Measurements from ENCODE around the gene LRRC42.

LRRC42 gene

DNA sequence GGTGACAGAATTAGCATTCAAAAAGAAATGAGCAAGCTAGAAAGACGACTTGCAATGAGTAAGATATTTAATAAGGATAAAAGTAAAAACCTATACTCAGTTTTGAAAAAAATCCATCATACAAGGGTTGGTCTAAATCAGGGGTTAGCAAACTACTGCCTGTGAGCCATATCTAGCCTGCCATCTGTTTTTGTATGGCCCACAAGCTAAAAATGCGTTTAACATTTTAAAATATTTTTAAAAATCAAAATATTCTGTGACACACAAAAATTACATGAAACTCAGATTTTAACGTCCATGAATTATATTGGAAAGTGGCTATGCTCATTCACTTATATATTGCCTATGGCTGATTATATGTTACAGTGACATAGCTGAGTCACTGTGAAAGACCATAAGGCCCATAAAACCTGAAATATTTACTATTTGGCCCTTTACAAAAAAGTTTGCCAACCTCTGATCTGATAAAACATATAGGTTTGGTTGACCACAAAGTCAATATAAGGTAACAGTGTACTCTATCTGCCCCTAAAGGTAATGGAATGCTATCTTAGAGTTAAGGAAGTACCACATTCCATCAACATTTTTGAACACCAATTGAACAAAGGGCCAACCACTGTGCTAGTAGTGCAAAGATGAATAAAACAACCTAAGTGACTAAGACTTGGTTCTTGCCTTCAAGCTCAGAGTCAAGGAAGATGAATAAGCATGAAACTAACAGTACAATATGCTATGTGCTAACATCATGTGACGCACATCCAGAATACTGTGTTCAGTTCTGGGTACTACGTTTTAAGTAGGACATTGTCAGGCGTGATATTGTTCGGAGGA is 3.8 kb upstream of the LRRC42 start:
- DNase-seq (ENCODE audit: low read depth in 2 of 2), result no peak

DNA sequence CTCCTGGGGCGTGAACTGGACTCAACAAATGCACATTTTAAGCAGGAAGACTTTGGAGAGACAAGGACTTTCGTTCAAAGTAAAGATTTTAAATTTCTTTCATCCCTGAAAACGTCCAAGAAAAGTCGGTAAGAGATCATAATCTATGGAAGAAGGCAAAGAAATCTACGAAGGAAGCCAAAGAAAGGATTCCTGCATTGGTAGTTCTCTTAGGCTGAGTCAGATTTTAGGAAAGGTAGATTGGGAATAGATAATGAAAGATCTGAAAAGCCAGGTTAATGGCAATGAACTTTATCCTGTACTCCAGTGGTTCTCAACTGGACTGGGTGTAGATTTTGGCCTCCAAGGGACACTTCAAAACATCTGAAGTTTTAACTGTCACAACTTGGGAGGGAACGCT is 3.1 kb upstream of the LRRC42 start:
- no peak for DNase-seq (ENCODE audit: low read depth in 2 of 2)

DNA sequence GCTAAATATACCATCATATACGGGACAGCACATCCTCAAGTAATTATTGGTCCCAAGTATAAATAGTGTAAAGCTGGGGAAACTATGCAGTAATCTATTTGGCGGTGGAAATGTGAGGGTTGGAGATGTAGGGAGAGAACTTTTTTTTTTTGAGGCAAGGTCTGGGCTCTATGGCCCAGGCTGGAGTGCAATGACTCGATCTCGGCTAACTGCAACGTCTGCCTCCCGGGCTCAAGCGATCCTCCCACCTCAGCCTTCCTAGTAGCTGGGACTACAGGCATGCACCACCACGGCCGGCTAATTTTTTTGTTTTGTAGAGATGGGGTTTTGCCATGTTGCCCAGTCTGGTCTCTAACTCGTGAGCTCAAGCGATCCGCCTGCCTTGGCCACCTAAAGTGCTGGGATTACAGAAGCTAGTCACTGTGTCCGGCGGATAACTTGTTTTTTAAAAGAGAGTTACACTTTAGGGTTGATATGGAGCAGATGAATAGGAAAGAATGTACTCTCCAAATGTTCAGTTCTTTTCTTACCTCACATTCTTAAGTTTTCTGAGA is 2.6 kb upstream of the LRRC42 start:
- DNase-seq (ENCODE audit: low read depth in 2 of 2), result no peak

DNA sequence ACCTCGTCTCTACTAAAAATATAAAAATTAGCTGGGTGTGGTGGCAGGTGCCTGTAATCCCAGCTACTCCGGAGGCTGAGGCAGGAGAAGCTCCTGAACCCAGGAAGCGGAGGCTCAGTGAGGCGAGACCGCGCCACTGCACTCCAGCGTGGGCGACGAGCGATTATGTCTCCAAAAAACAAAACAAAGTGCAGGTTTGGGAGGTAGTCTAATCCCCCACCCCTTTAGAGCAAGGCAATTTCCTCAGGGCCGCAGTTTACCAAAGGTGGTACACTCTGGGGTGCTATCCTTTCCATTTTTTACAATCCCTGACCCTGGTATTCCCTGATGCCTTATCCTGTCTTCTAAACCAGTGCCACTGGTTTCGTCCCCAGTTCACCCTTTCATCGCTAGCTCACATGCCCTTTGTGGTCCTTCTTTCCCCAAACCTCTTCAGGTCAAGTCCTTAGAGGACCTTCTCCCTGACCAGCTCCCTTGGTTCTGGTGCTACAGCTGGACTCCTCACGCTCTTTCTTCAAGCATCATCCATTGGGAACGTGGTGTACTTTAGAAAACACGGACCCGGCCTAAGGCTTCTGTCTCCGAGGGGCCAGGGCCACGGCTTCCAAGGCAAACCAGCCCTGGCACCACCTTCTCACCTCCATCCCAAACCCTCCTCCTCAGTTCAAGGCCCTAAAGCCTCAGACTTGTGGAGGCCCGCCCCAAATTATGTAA is 1.5 kb upstream of the LRRC42 start:
- no peak for DNase-seq (ENCODE audit: low read depth in 2 of 2)

DNA sequence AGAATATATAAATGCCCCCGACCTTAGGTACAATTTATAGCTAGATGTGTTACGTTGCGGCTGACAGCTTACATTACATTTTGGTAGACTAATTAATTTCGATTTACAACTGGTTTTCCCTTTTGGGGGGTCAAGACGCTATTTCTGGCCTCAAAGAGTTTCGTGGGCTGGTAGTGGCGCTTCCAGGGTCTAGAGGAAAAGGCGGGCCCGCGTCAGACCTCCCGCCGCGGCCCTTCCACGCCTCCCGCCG is 1.0 kb upstream of the LRRC42 start:
- DNase-seq (ENCODE audit: low read depth in 2 of 2), result no peak

DNA sequence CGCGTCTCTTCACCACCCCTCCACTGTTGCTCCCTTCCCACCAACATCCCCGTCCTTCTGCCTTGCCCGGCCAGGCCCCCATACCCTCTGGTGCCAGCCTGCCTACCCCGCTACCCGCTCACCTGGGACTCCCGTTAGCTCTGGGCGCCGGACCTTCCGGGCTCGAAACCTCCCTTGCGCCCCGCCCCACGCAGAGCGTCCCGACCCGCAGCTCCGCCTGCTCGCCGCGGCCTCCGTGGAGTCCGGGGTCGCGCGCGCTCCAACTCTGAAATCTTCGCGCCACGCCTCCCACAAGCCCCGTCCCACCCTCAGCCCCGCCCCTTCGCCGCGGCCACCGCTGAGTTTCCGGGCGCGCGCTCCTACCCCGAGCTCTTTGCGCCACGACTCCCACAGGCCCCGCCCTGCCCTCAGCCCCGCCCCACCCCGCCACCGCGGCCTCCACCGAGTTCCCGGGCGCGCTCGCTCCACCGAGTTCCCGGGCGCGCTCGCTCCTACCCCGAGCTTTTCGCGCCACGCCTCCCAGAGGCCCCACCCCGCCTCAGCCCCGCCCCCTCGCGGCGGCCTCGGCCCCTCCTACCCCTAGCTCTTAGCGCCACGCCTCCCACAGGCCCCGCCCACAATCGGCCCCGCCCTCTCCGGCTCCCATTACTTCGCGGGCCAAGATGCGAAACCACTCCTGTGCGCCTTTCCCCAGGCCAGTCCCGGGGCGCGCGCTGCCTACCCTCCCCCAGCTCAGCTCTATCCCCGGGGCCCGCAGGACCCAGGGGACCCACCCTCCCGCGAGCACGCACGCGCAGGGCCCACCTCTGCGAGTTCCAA is 508 bp upstream of the LRRC42 start, which contains the start of gene IFT25:
TSS of gene IFT25 (minus strand) at position 267 of the 819 bp plus-strand sequence. CDS start 5,617 bp downstream, outside the sequence.
- DNase-seq (ENCODE audit: low read depth in 2 of 2), result peak; percentile 96 to 98

DNA sequence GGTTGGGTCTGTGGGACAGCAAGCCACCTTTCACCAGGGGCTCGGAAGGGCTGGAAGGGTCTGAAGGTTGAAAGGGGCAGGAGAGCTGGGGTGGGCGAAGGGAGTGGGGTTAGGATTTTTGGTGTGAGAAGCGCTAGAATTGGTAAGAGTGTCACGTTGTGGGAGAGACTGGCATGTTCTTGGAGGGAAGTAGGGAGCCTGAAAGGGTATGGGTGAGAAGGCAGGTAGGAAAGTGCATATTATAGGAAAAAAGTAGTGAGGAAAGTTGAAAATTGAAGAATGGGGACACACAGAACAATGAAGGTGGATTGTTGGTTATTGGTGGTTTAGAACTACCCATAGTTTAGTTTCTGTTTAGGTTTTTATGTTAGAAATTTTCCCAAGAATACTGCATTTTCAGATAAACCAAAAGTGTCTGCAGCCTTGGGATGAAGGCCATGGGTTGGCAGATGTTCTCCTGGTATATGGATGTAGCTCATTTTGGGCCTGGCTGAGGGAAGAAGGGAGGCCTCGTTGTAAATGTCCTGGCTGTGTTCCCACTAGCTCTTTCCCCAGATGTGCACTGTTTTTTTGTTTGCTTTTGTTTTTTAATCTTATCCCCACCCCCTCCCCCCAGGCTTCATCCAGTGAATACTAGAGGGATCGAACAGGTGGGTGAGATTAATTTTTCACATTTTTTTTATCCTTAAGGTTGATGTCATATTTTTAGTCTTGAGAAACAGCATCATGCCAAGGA is 1.2 kb downstream of the LRRC42 start:
- DNase-seq (ENCODE audit: low read depth in 2 of 2), result no peak

DNA sequence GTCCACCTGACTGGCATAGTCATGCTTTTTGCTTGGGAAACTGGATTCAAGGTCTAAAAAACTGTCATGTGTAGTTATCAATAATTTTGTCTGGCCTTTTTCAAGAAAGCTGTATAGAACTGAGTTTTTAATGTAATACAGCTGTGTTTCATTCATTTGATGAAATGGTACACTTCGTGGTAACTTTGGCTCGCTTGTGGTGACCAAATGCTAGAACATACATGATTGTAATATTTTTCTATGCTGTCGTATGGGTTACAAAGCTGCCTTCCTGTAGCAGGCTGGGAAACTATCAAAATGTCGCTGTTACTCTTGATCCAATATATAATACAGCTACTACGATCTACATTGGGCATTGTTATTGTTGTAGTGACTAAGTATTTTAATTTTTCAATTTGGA is 2.1 kb downstream of the LRRC42 start:
- no peak for DNase-seq (ENCODE audit: low read depth in 2 of 2)

DNA sequence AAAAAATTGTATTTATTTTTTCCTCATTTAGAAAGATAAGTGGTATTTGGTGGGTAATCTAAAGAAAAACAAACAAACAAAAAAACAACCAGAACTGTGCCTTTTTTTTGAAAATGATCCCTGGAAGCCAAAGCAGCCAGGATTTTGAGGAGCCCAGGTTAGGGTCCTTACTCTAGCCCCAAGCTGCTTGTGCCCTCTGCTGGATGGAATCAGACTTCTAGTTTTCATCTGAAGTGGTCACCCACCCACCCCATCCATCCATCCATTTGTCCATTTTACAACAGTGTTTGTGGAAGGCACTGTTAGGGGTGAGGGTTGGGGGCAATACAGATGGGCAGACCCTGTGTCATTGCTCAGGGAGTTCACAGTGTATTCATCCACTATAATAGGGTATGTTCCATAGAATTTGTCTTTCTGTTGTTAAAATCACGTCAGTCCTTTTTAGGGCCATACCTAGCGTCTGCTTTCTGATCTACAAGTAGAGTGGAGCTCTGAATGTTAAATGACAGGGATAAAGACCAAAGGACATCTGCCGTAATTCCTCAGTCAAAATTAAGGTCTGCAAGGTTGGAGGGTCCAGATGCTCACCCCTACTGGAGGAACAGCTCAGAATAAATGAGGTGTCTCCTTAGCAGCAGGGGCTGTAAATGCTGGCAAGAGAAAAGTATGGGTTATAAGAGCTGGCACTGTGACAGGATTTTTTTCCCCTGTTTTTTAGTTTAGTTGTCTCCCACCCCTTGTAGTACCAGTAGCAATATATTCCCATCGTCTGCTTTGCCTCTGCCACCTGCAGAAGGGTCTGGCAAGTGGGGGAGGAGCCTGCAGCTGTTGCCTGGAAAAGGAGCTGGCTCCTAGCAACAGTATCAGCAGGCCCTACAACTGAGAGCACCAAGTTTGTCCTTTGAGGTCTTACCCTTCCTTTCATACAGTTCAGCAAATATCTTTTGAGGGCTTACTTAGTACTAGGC is 3.2 kb downstream of the LRRC42 start:
- no peak for DNase-seq (ENCODE audit: low read depth in 2 of 2)

DNA sequence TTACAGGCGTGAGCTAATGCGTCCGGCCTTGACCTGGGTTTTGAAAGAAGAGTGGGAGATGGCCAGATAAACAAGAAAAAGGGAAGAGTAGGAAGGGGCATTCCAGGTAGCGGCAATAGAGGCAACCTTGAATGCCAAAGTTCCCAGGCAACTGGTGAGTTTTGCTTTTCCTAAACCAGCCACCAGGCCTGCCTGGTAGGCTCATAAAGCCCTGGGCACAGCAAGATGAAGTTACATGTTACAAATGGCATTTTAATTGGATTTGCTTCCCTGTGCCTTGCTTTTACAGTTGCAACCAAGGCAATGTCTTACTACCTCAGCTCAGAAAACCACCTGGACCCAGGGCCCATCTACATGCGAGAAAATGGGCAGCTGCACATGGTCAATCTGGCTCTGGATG is 5.5 kb downstream of the LRRC42 start:
- DNase-seq (ENCODE audit: low read depth in 2 of 2), result no peak

DNA sequence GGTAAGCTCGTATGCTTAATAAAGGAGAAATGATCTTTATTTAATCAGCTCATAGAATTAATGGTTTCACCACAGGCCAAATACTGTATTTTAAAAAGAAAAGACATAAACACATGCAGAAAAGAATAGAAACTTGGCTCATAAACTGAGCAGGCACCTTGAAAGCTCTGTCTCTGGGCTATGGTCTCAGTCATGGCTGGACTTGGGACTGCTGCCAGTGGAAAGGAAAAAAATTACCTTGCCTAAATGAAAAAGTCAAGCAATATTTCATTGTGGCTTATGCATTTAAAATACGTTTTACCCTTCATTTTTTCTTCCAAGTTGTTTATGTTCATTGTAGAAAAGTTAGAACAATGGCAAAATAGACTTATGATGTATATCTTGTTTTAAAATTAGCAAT is 8.0 kb downstream of the LRRC42 start:
- DNase-seq (ENCODE audit: low read depth in 2 of 2), result no peak

DNA sequence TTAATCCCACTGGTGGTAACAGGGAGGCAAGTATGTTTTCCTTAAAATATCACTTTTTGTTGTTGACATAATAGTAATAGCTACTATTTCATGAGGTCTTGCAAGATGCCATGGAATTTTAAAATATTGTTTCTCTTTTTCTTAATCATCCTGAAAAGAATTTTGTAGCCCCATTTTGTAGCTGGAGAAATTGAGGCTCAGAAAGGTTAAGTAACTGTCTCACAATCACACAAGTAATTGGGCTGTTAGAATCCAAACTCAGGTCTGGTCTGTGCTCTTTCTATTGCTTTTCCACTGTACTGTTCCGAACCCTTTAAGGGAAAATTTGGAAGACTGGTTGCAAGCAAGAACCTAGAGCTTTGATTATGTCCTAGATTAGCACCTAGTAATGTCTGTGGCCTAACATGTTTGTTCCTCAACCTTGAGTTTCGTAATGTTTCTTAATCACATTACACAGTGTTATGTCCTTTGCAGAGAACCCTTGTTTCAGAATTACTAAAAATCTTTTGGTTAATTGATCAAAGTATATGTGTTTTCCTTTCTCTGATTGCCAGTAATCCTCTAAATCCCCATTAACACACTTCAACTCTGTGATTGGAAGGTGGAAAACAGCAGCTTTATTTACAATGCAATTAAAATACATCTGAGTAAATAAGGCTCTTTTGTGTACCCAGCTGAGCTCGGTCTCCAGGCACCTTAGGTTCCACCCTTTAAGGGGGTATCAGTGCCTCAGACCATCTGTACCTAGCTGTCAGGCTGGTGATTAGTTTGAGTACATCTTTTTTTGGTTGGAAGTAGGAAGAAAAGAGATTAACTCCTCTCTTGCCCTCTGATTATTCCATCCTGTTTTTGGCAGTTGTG is 10.4 kb downstream of the LRRC42 start:
- no peak for DNase-seq (ENCODE audit: low read depth in 2 of 2)

DNA sequence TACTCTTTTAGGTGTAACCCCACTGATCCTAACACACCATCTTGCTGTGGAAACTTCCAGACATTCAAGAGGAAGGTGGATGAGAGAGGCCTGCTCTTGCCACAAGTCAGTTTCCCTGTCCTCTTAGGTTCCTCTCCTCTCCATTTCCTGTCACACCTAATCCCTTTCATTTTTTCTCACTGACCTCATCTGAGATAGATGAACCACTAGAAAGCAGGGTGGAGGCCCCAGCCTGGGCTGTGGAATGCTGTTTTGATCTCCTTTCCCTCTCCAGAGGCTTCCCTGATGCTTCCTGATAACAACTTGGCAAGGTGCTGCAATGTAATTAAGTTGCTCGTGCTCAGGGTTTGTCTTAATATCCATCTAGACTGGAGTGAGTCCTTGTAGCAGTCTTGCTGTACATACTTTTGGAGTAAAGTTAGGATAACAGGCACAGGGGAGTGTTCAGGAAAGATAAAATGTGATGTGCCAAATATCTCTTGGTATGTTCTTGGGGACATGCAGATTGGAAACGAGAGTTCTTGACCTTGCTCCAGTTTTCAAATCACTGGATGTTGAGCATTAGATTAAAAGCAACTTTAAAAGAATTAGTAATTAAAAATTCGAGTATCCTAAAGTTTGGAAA is 11.2 kb downstream of the LRRC42 start:
- DNase-seq (ENCODE audit: low read depth in 2 of 2), result no peak

DNA sequence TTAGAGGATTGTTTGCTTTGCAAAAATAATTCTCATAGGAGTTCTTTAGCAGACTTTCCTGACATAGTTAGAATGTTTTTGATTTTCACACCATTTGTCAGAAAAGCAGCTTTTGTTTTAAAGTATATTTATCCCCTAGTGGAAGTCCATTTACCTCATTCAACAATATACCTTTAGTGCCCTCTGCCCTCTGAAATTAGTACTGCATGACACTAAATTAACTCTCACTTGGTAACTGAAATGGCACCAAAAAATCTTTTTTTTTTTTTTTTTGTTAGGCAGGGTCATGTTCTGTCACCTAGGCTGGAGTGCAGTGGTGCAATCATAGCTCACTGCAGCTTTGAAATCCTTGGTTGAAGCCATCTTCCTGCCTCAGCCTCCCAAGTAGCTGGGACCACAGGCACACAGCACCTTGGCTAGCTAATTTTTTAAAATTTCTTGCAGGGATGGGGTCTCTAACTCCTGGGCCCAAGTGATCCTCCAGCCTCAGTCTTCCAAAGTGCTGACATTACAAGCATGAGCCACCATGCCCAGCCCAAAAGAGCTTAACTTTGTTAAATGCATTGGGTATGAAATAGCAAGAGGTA is 13.6 kb downstream of the LRRC42 start:
- no peak for DNase-seq (ENCODE audit: low read depth in 2 of 2)

DNA sequence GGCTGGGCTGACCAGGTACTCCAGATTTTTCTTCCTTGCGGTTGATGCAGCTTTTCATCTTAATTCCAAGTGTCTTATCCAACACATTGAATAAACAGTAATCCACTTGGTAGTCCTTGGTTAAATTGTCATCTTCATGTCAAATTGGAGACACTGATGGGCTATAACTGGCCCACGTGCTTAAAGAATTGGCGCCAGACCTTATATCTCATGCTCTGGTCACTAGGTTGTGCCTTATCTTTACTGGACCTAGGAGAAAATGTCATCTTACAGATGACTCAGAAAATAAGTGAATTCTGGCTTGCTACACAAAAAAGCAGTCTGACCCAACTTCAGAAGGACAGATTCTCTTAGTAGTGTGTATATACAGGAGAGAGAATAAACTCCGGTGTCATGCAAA is 16.2 kb downstream of the LRRC42 start:
- no peak for DNase-seq (ENCODE audit: low read depth in 2 of 2)

DNA sequence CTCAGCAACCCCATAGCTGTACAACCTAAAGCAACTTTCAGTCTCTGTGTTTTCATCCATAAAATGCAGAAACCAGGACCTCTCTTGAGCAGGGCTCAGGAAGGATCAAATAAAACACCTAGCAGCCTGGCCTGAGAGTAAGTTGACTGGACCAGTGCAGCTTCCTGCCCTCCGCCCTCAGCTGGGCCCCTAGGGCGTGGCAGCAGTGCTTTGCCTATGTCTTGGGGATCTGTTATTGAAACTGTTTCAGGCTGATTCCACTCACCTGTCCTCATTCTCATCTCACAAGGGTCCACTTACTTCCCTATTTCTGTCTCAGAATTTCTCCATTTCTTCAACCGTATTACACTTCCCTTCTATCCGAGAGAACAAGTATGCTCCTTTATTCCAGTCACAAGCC is 17.3 kb downstream of the LRRC42 start:
- no peak for DNase-seq (ENCODE audit: low read depth in 2 of 2)

DNA sequence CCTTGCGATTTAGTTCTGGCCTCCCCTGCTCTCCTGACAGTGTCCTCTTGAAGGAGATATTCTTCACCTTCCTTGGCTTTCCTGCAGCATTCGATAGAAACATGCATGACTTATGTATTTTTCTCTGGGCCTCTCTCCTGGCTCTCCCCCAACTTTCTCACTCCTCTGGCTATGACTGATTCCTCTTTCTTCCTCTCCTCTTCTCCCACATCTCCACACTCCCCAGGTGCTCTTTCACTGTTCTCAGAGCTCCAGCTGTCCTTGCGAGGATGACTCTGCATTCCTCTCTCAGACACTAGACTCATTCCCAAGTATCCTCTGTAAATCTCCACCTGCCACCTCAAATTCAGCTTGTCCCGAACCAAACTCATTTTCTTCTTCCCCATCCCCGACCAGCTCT is 18.0 kb downstream of the LRRC42 start:
- DNase-seq (ENCODE audit: low read depth in 2 of 2), result no peak

DNA sequence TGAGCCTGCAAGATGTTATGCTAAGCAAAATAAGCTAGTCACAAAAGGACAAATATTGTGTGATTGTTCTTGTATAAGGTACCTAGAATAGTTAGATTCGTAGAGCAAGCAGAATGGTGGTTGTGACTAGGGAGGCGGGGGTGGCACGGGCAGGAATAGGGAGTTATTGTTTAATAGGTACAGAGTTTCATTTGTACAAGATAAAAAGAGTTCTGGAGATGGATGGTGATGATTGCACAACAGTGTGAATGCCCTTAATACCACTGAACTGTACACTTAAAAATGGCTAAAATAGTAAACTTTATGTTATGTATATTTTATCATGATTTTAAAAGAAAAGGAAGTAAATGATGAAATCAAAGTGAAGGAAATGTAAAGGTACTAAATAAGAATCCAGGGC is 20.6 kb downstream of the LRRC42 start:
- DNase-seq (ENCODE audit: low read depth in 2 of 2), result no peak
